ENCODE results near the gene THBS3. TPM values are rescaled to one million over a fixed set of nuclear protein-coding genes. Genes with fewer than 3 reads are reported as not detected.

THBS3 gene
- total RNA-seq, 1 donor from 2014 or later: 15.3 TPM

DNA sequence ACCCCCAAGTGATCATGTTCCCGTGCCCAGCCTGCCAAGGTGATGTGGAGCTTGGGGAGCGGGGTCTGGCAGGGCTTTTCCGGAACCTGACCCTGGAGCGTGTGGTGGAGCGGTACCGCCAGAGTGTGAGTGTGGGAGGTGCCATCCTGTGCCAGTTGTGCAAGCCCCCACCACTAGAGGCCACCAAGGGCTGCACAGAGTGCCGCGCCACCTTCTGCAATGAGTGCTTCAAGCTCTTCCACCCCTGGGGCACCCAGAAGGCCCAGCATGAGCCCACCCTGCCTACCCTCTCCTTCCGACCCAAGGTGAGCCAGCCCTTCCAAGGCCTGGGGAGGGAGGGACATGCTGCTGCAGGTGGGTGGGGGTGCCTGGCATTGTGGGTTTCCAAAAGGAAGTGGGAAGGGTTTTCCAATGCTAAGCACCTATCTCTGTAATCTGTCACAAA lies 31.7 kb downstream of the THBS3 start:
- H3K4me3 Mint-ChIP-seq: no peak overlapping the region
- no peak for DNase-seq
- no peak overlapping the region for H3K27ac Mint-ChIP-seq
- intact Hi-C loops (cut with micrococcal nuclease): loop anchor here (1.0 to 10.0 kb wide), 6 partner anchors 17 to 621 kb away; partner anchors contain the start of genes CKS1B, MTX1, SHC1 and UBE2Q1
- POLR2A ChIA-PET: interaction anchor here (0.6 to 4.5 kb wide), 5 partner anchors 18 to 387 kb away, joined by 3 to 63 read pairs (median 4); partner anchors contain the start of genes ASH1L and SLC50A1
- ATAC-seq (ENCODE audit: low read depth): no peak
- CTCF ChIA-PET: interaction anchor here (0.8 to 4.5 kb wide), 7 partner anchors 9 to 80 kb away, joined by 3 to 49 read pairs (median 4); partner anchors contain the start of genes MTX1 and SLC50A1
- no peaks in the 10 kb centered on the region for H3K27me3 Mint-ChIP-seq
- TF ChIP-seq, protein P1, sequence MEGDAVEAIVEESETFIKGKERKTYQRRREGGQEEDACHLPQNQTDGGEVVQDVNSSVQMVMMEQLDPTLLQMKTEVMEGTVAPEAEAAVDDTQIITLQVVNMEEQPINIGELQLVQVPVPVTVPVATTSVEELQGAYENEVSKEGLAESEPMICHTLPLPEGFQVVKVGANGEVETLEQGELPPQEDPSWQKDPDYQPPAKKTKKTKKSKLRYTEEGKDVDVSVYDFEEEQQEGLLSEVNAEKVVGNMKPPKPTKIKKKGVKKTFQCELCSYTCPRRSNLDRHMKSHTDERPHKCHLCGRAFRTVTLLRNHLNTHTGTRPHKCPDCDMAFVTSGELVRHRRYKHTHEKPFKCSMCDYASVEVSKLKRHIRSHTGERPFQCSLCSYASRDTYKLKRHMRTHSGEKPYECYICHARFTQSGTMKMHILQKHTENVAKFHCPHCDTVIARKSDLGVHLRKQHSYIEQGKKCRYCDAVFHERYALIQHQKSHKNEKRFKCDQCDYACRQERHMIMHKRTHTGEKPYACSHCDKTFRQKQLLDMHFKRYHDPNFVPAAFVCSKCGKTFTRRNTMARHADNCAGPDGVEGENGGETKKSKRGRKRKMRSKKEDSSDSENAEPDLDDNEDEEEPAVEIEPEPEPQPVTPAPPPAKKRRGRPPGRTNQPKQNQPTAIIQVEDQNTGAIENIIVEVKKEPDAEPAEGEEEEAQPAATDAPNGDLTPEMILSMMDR (IDR thresholded peaks at IDR 0.05): no peak
- H3K4me1 Mint-ChIP-seq: peaks cover 32% of the 10 kb centered on the region
- H3K9me3 Mint-ChIP-seq: no peaks in the 10 kb centered on the region
- H3K36me3 Mint-ChIP-seq (ENCODE audit: low read depth): peaks cover 10% of the 10 kb centered on the region

DNA sequence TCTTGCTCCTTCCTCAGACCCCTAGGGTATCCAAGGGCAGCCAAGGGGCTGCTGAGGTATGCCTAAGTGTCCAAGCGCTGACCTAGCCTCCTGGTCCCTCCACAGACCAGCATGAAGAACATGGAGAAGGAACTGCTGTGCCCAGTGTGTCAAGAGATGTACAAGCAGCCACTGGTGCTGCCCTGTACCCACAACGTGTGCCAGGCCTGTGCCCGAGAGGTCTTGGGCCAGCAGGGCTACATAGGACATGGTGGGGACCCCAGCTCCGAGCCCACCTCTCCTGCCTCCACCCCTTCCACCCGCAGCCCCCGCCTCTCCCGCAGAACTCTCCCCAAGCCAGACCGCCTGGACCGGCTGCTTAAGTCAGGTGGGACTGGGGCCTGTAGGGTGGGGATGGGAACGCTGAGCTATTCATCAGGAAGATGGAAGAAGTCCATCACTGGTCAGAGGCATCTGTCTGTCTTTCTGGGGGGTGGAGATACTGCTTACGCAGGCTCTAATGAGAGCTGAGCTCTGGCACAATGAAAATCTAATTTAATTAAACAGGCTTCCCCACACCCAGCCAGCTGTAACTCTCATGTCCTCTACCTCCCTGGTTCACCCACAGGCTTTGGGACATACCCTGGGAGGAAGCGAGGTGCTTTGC lies 32.3 kb downstream of the THBS3 start:
- DNase-seq (no peak), ATAC-seq (ENCODE audit: low read depth) (no peak)
- TF ChIP-seq, protein P1 (IDR thresholded peaks at IDR 0.05): no peak
- H3K36me3 Mint-ChIP-seq (ENCODE audit: low read depth): peaks cover 11% of the 10 kb centered on the region
- H3K27ac Mint-ChIP-seq: no peak overlapping the region
- POLR2A ChIA-PET: interaction anchor here (0.6 to 4.5 kb wide), 7 partner anchors 9 to 388 kb away, joined by 3 to 63 read pairs (median 4); partner anchors contain the start of genes ASH1L and SLC50A1
- intact Hi-C loops (cut with micrococcal nuclease): loop anchor here (10.0 kb wide), 2 partner anchors 201 to 621 kb away; partner anchors contain the start of genes CKS1B, SHC1 and UBE2Q1
- peaks cover 32% of the 10 kb centered on the region for H3K4me1 Mint-ChIP-seq
- CTCF ChIA-PET: interaction anchor here (0.8 to 4.5 kb wide), 10 partner anchors 10 to 134 kb away, joined by 3 to 49 read pairs (median 4); partner anchors contain the start of genes MTX1 and SLC50A1
- H3K4me3 Mint-ChIP-seq: no peak overlapping the region
- H3K9me3 Mint-ChIP-seq: no peaks in the 10 kb centered on the region
- H3K27me3 Mint-ChIP-seq: no peaks in the 10 kb centered on the region

DNA sequence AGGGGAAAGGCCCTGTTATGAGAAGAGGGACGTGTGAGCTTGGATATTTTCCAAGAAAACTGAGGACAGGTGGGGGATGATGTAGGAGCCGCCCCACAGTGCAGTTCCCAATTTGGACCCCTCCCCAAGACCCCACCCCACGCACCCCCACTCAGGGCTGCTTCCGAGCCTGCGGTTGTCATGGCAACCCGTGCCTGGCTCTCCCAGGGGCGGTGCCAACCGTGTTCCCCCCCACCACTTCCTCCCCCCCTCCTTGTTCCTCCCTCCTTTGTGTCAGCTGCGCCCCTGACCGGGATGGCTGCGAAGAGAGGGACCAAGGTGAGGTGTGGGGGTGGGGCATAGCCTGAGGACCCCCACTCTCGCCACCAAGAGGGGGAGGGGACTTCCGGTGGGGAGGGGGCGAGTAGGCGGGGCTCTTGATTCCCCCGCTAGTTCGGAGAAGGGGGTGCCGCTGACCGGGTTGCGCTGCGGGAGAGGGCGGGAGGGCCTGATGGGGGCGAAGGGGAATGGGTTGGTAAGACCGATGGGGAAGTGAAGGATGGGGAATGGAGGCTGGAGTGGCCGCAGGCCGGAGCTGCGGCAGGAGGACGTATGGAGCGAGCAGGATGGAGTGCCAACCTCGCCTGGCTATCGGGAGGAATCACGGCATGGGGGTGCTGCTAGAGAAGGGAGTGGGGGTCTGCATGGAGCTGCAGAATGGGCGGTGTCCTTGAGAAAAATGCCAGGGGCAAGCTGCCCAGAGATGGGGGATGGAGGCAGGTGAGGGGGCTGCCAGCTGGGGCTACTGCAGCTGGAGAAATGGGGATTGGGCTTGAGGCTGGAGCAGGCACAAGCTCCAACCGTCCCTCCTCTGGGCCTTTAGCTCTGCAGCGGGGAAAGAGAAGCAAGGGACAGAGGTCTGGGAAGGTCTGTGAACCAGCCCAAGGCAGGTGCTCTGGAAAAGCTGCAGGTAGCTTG lies 33.1 kb downstream of the THBS3 start:
- no peaks in the 10 kb centered on the region for H3K27me3 Mint-ChIP-seq
- ChIA-PET CTCF (interaction anchor here (1.0 to 4.5 kb wide), 10 partner anchors 19 to 133 kb away, joined by 3 to 49 read pairs (median 6); partner anchors contain the start of genes MTX1 and SLC50A1), POLR2A (interaction anchor here (0.7 to 4.5 kb wide), 7 partner anchors 10 to 389 kb away, joined by 3 to 63 read pairs (median 4); partner anchors contain the start of genes ASH1L and SLC50A1)
- H3K4me3 Mint-ChIP-seq: peak overlapping the region; percentile 99
- intact Hi-C loops (cut with micrococcal nuclease): loop anchor here (10.0 kb wide), 2 partner anchors 200 to 620 kb away; partner anchors contain the start of genes CKS1B, SHC1 and UBE2Q1
- peaks cover 32% of the 10 kb centered on the region for H3K4me1 Mint-ChIP-seq
- DNase-seq (no peak), ATAC-seq (ENCODE audit: low read depth) (no peak)
- peak overlapping the region; percentile 32 for H3K27ac Mint-ChIP-seq
- TF ChIP-seq, protein P1 (IDR thresholded peaks at IDR 0.05): no peak
- no peaks in the 10 kb centered on the region for H3K9me3 Mint-ChIP-seq
- peaks cover 18% of the 10 kb centered on the region for H3K36me3 Mint-ChIP-seq (ENCODE audit: low read depth)

DNA sequence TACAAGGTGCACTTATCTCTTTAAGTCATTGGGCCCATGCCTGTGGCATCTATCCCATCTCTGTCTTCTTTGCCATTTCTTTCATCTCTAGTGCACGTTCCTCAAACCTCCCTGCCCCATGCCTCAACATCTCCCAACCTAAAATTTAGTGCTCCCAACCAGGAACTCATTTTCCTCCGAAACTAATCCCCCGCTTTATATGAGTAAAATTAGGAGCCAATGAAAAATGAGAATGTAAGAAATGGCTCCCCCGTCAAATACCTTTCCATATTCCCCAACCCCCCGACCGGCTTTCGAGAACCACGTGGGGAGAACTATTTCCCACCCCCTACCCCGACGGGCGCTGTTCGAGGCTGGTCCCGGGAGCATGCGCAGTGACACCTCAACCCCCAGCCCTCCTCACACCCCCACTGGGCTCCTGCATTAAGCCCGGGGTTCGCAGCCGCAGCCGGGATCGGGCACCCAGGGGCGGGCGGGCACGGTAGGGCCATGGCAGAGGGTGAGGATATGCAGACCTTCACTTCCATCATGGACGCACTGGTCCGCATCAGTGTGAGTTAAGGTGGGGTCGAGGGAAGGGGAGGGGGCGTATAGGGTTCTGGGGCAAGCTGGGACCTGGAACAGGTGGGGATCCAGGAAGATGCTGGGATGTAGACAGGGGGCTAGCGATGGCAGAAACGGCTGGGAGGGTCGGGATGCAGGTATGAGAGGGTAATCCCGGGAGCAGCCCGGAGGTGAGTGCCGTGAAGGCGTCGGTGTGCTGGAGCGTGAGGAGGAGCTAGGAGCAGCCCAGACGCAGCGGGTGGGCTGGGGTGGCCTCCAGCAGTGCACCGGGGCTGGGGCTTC lies 34.0 kb downstream of the THBS3 start, which contains the start of gene TRIM46:
Gene TRIM46 (plus strand): TSS at position 372 of the 846 bp plus-strand sequence. CDS start 118 bp downstream, at position 490.
- TF ChIP-seq, protein P1 (IDR thresholded peaks at IDR 0.05): no peak
- peak; percentile 23 for ATAC-seq (ENCODE audit: low read depth)
- CTCF ChIA-PET: interaction anchor here (0.7 to 4.5 kb wide), 23 partner anchors 11 to 531 kb away, joined by 3 to 49 read pairs (median 4); partner anchors contain the start of genes ADAM15, EFNA1 and SLC50A1
- POLR2A ChIA-PET: interaction anchor here (0.6 to 4.5 kb wide), 27 partner anchors 11 to 1443 kb away, joined by 3 to 63 read pairs (median 4); partner anchors contain the start of genes ADAM15, EFNA1, EFNA3 and MTX1
- H3K4me1 Mint-ChIP-seq: peaks cover 32% of the 10 kb centered on the region
- H3K27ac Mint-ChIP-seq: peak within 1 kb of the TSS; percentile 98
- H3K4me3 Mint-ChIP-seq: peak within 1 kb of the TSS; percentile 99
- no peaks in the 10 kb centered on the region for H3K9me3 Mint-ChIP-seq
- peaks cover 26% of the 10 kb centered on the region for H3K36me3 Mint-ChIP-seq (ENCODE audit: low read depth)
- intact Hi-C loops (cut with micrococcal nuclease): loop anchor here (1.0 to 10.0 kb wide), 6 partner anchors 33 to 619 kb away; partner anchors contain the start of genes ADAM15, CKS1B, DPM3 and SHC1
- DNase-seq: no peak
- H3K27me3 Mint-ChIP-seq: no peaks in the 10 kb centered on the region
